GM12878 (cell line): ENCODE data around the gene ATP13A4. TPM values are rescaled to one million over a fixed set of nuclear protein-coding genes. Genes with fewer than 3 reads are reported as not detected.

Experiments used
- ATAC-seq: fragments of 200-7000 bp; cut with Tn5 transposase; 3 replicates; pipeline ENCODE4 v1.9.1; 2020; ENCODE audit warnings: mild to moderate bottlenecking, moderate library complexity
- BruUV-seq: library from RNA; stranded (reverse); fragments of 400-500 nt; replicated peaks from 2 replicates; lab custom pipeline; 2021; lab: Mats Ljungman, UMichigan
- CTCF ChIA-PET: fragments of 300-600 bp; sonication (Branson Sonifier 250); formaldehyde crosslinking; extraction: SDS; loops from one replicate; lab custom pipeline; 2021; ENCODE audit warnings: inconsistent platforms; lab: Yijun Ruan, JAX
- POLR2A ChIA-PET: fragments of 350-600 bp; formaldehyde crosslinking; extraction: SDS; loops from one replicate; lab custom pipeline; 2021; ENCODE audit warnings: inconsistent platforms; lab: Charles Lee
- RAD21 ChIA-PET: fragments of 300-600 bp; sonication (Branson Sonifier 250); formaldehyde crosslinking; loops from one replicate; lab custom pipeline; 2023; ENCODE audit warnings: antibody characterized with exemption; ENCODE audit not compliant: unreplicated experiment; lab: Charles Lee
- SMC1A ChIA-PET: fragments of 300-600 bp; sonication (Branson Sonifier 250); formaldehyde crosslinking; loops from one replicate; lab custom pipeline; 2023; ENCODE audit not compliant: unreplicated experiment, uncharacterized antibody; lab: Charles Lee
- DNase-seq: peaks from one replicate; pipeline ENCODE4 v3.0.0-alpha.2; 2011; ENCODE audit warnings: low read depth, low spot score
- FAIRE-seq: peaks from 3 replicates; lab custom pipeline; 2011; peaks lifted over from hg19 to GRCh38; lab: Jason Lieb, UNC
- H2AFZ ChIP-seq: 2 replicates; pipeline ENCODE4 v1.6.0; 2011; ENCODE audit warnings: low read depth, low read length, control low read depth; ENCODE audit not compliant: control insufficient read depth
- H3K27ac ChIP-seq: 2 replicates; pipeline ENCODE4 v1.5.1; 2011; ENCODE audit warnings: control low read depth; ENCODE audit not compliant: control insufficient read depth, insufficient read depth
- H3K27me3 ChIP-seq, 2 experiments: replicated peaks in 1 of 2; 2 replicates each; pipeline versions ENCODE4 v1.6.0 to v1.6.1; 2011; ENCODE audit warnings: low read length in 1 of 2; ENCODE audit not compliant: control insufficient read depth in 2 of 2, insufficient read depth in 2 of 2
- H3K36me3 ChIP-seq, 2 experiments: 2 replicates each; pipeline ENCODE4 v1.5.1; 2011; ENCODE audit warnings: low read length in 1 of 2; ENCODE audit not compliant: control insufficient read depth in 2 of 2, insufficient read depth in 2 of 2
- H3K4me1 ChIP-seq: 2 replicates; pipeline ENCODE4 v1.6.1; 2011; ENCODE audit warnings: mild to moderate bottlenecking, low read length, moderate library complexity, mixed read lengths; ENCODE audit not compliant: control insufficient read depth, insufficient read depth
- H3K4me2 ChIP-seq: 2 replicates; pipeline ENCODE4 v1.6.0; 2011; ENCODE audit warnings: control low read depth; ENCODE audit not compliant: control insufficient read depth, insufficient read depth
- H3K4me3 ChIP-seq: fragments of 200-600 bp; sonication (generic); 2 replicates; pipeline ENCODE4 v1.5.1; 2016
- H3K79me2 ChIP-seq: 2 replicates; pipeline ENCODE4 v1.6.0; 2011; ENCODE audit warnings: low read length; ENCODE audit not compliant: control insufficient read depth, insufficient read depth
- H3K9ac ChIP-seq: 2 replicates; pipeline ENCODE4 v1.8.0; 2011; ENCODE audit warnings: low read length, control low read depth, mixed read lengths; ENCODE audit not compliant: control insufficient read depth, insufficient read depth
- H3K9me3 ChIP-seq: replicated peaks from 3 replicates; pipeline ENCODE4 v1.5.1; 2011; ENCODE audit warnings: mild to moderate bottlenecking, low read length; ENCODE audit not compliant: control insufficient read depth, insufficient read depth
- H4K20me1 ChIP-seq: 2 replicates; pipeline ENCODE4 v1.6.0; 2011; ENCODE audit not compliant: control insufficient read depth, insufficient read depth
- BMI1 ChIP-seq: fragments of 450-650 bp; IDR thresholded peaks from 2 replicates; pipeline ENCODE4 v1.6.1; 2016; ENCODE audit warnings: mild to moderate bottlenecking, moderate library complexity, borderline replicate concordance
- IRF5 ChIP-seq: fragments of 450-650 bp; IDR thresholded peaks from 2 replicates; pipeline ENCODE4 v1.6.1; 2017; ENCODE audit warnings: borderline replicate concordance
- NFYA ChIP-seq: IDR thresholded peaks from 2 replicates; pipeline ENCODE4 v1.6.1; 2011; ENCODE audit warnings: low read depth, mild to moderate bottlenecking, low read length, improper control_type of control experiment, borderline replicate concordance
- POLR2AphosphoS2 ChIP-seq: IDR thresholded peaks from 2 replicates; pipeline ENCODE4 v1.6.1; 2011; ENCODE audit warnings: low read depth, mild to moderate bottlenecking, low read length, improper control_type of control experiment, moderate library complexity
- RAD51 ChIP-seq: fragments of 450-650 bp; IDR thresholded peaks from 2 replicates; pipeline ENCODE4 v1.6.1; 2016; ENCODE audit warnings: moderate library complexity, mild to moderate bottlenecking, inconsistent platforms
- USF2 ChIP-seq: IDR thresholded peaks from 2 replicates; pipeline ENCODE4 v1.6.1; 2011; ENCODE audit warnings: low read depth, low read length, improper control_type of control experiment, borderline replicate concordance
- ZNF592 ChIP-seq: fragments of 450-650 bp; IDR thresholded peaks from 2 replicates; pipeline ENCODE4 v1.6.1; 2017; ENCODE audit warnings: mild to moderate bottlenecking, moderate library complexity
- ZSCAN29 ChIP-seq: fragments of 450-650 bp; IDR thresholded peaks from 2 replicates; pipeline ENCODE4 v1.6.1; 2017; ENCODE audit warnings: mild to moderate bottlenecking, moderate library complexity
- WGBS: methylation state at CpG from one replicate; pipeline ENCODE4 v1.1.6; 2016; ENCODE audit warnings: low lambda C conversion rate; ENCODE audit not compliant: insufficient replicate concordance, insufficient coverage; ENCODE audit errors: missing lambda C conversion rate; 5-methylcytosine and 5-hydroxymethylcytosine counted together
- in situ Hi-C: fragments of 300-500 bp; cut with MboI; formaldehyde crosslinking; loops from 9 replicates; pipeline ENCODE4 v1.14.3; 2018; ENCODE audit warnings: mixed read lengths
- intact Hi-C: fragments of 100-400 bp; cut with micrococcal nuclease; formaldehyde crosslinking; loops from one replicate; pipeline ENCODE4 v1.14.2; 2022; ENCODE audit not compliant: unreplicated experiment
- polyA plus RNA-seq, 11 experiments: library from polyadenylated mRNA; depleted of rRNA in 4 of 11; unstranded in 6 of 11; stranded (reverse) in 5 of 11; fragments of >200 nt; fragmentation: Nextera tagmentation in 4 of 11; fragmentation: Illumina TruSeq in 1 of 11; extraction: Ambion mirVana in 4 of 11; extraction: Trizol in 1 of 11; gene quantifications; 1 replicate in 1 of 11; 2 replicates in 10 of 11; pipeline versions ENCODE4 v1.2.1 to v1.2.3, GENCODE V29; 2011 to 2016; ENCODE audit warnings: inconsistent platforms in 2 of 11, missing spikeins in 2 of 11, low read depth in 1 of 11
- total RNA-seq, 4 experiments: library from RNA; depleted of rRNA in 3 of 4; stranded (reverse); fragments of >200 nt in 3 of 4; fragmentation: Illumina TruSeq in 1 of 4; extraction: Trizol in 1 of 4; gene quantifications; 2 replicates each; pipeline versions ENCODE4 v1.2.1 to v1.2.3, GENCODE V29; 2013 to 2021

ATP13A4 gene
- total and polyA plus RNA-seq, 10 of the 15 experiments (the other 5 are each of a cell fraction or from before 2014, with no cell fraction given), result 0.29 to 1.7 (median 1.0) TPM; not detected in 1

- TF ChIP-seq ZNF592, result no peak
Measured at GRCh38 chr3:193387596-193387995, 167.1 kb downstream of the ATP13A4 start (continued).

- 18% methylated on average over 6 of the region's 6 CpGs for WGBS
- in situ Hi-C loops, result no loop called here
- H3K27me3 ChIP-seq, result no peaks in the 10 kb centered on the region; a peak in 2 of 4 replicates
- RAD21 ChIA-PET, result no interaction called here
- H3K27ac ChIP-seq, result no peak within 1 kb of the TSS
- no peak within 1 kb of the TSS for H3K4me2 ChIP-seq
- H2AFZ ChIP-seq, result no peak within 1 kb of the TSS
- TF ChIP-seq RAD51, result no peak
- TF ChIP-seq IRF5, result no peak
- TF ChIP-seq USF2, result no peak
- TF ChIP-seq NFYA, result no peak
- no peak for TF ChIP-seq BMI1
- no peak for TF ChIP-seq POLR2AphosphoS2
- no peak for TF ChIP-seq ZSCAN29
- TF ChIP-seq, all 136 proteins: peak for 0
- H3K4me1 ChIP-seq, result no peaks in the 10 kb centered on the region
- intact Hi-C loops, result no loop called here
- no peaks in the 10 kb centered on the region for H3K9me3 ChIP-seq
- ChIA-PET SMC1A (no interaction called here), CTCF (no interaction called here), POLR2A (no interaction called here)
- DNase-seq, result no peak
- no peak for ATAC-seq
- H3K36me3 ChIP-seq, result no peaks in the 10 kb centered on the region
- H4K20me1 ChIP-seq, result no peaks in the 10 kb centered on the region
- H3K79me2 ChIP-seq, result no peaks in the 10 kb centered on the region
- no TSS peak for BruUV-seq
- FAIRE-seq, result no peak
- H3K4me3 ChIP-seq, result no peak within 1 kb of the TSS
- H3K9ac ChIP-seq, result no peak within 1 kb of the TSS
Measured at GRCh38 chr3:193378706-193379105, 176.0 kb downstream of the ATP13A4 start, which contains the start of gene ATP13A5. Gene ATP13A5, minus strand, starts transcription at chr3:193378753. Its CDS starts 28 bp downstream, at chr3:193378725.
